CD14-positive monocyte (primary cell): Measurements from ENCODE around the gene METTL24. TPM values are rescaled to one million over a fixed set of nuclear protein-coding genes. Genes with fewer than 3 reads are reported as not detected.

Source experiments
- DNase-seq, 3 donors: peaks; one replicate each; pipeline ENCODE4 v3.0.0-alpha.2; 2011 to 2022
- H2AFZ ChIP-seq: 2 replicates; pipeline ENCODE4 v1.6.0; 2012; ENCODE audit warnings: mild to moderate bottlenecking, low read depth, low read length, inconsistent platforms; ENCODE audit not compliant: insufficient read depth, poor library complexity, severe bottlenecking
- H3K27ac ChIP-seq, 2 donors: 1 replicate in 1 of 2; 2 replicates in 1 of 2; pipeline ENCODE4 v1.5.1; 2012 to 2013; ENCODE audit warnings: low read length in 2 of 2, control low read depth in 1 of 2, inconsistent platforms in 1 of 2, low read depth in 1 of 2, mild to moderate bottlenecking in 1 of 2
- H3K27me3 ChIP-seq, 2 donors: one replicate each; pipeline versions ENCODE4 v1.6.0 to v1.6.1; 2011 to 2013; ENCODE audit warnings: low read length in 2 of 2; ENCODE audit not compliant: control insufficient read depth in 2 of 2, insufficient read depth in 2 of 2
- H3K36me3 ChIP-seq, 2 donors: replicated peaks in 1 of 2; 1 replicate in 1 of 2; 2 replicates in 1 of 2; pipeline versions ENCODE4 v1.5.1 to v1.6.1; 2012 to 2013; ENCODE audit warnings: low read length in 2 of 2, control low read depth in 1 of 2, inconsistent platforms in 1 of 2, mild to moderate bottlenecking in 1 of 2; ENCODE audit not compliant: insufficient read depth in 2 of 2, control insufficient read depth in 1 of 2
- H3K4me1 ChIP-seq, 2 donors: 1 replicate in 1 of 2; 2 replicates in 1 of 2; pipeline versions ENCODE4 v1.5.1 to v1.6.1; 2012 to 2013; ENCODE audit warnings: low read length in 2 of 2, control low read depth in 1 of 2, inconsistent platforms in 1 of 2, mild to moderate bottlenecking in 1 of 2, moderate library complexity in 1 of 2; ENCODE audit not compliant: insufficient read depth in 2 of 2, control insufficient read depth in 1 of 2
- H3K4me2 ChIP-seq: replicated peaks from 2 replicates; pipeline ENCODE3; 2012; ENCODE audit warnings: low read length, moderate library complexity, mild to moderate bottlenecking; ENCODE audit not compliant: poor library complexity, severe bottlenecking; ENCODE audit errors: extremely low read depth
- H3K4me3 ChIP-seq, 3 experiments: fragments of 200-600 bp in 1 of 3; sonication (generic) in 1 of 3; replicated peaks in 1 of 3; 1 replicate in 2 of 3; 2 replicates in 1 of 3; pipeline ENCODE4 v1.5.1; 2011 to 2013; ENCODE audit warnings: low read length in 3 of 3, mild to moderate bottlenecking in 3 of 3, control low read depth in 2 of 3, low read depth in 2 of 3, inconsistent platforms in 1 of 3, moderate library complexity in 1 of 3
- H3K79me2 ChIP-seq: 2 replicates; pipeline ENCODE4 v1.6.0; 2012; ENCODE audit warnings: mild to moderate bottlenecking, control low read depth, inconsistent platforms, low read length, moderate library complexity; ENCODE audit not compliant: insufficient read depth
- H3K9ac ChIP-seq: 2 replicates; pipeline ENCODE4 v1.6.0; 2017; ENCODE audit warnings: low read length, mild to moderate bottlenecking; ENCODE audit not compliant: insufficient read depth, poor library complexity, severe bottlenecking
- H3K9me3 ChIP-seq, 2 donors: replicated peaks in 1 of 2; 1 replicate in 1 of 2; 2 replicates in 1 of 2; pipeline versions ENCODE4 v1.5.1 to v1.6.1; 2012 to 2013; ENCODE audit warnings: low read length in 2 of 2, control low read depth in 1 of 2; ENCODE audit not compliant: control insufficient read depth in 1 of 2, insufficient read depth in 1 of 2
- H4K20me1 ChIP-seq: 2 replicates; pipeline ENCODE4 v1.6.0; 2012; ENCODE audit warnings: mild to moderate bottlenecking, low read length, control low read depth, moderate library complexity; ENCODE audit not compliant: insufficient read depth
- H3K27ac Mint-ChIP-seq, 7 donors: one replicate each; pipeline ENCODE4 v1.8.0; 2020; ENCODE audit warnings: mild to moderate bottlenecking in 7 of 7, mixed read lengths in 7 of 7, moderate library complexity in 6 of 7, inconsistent platforms in 2 of 7
- H3K27me3 Mint-ChIP-seq, 3 donors: one replicate each; pipeline ENCODE4 v1.8.0; 2021 to 2022; ENCODE audit warnings: low read depth in 3 of 3, mild to moderate bottlenecking in 3 of 3, mixed read lengths in 3 of 3, moderate library complexity in 3 of 3, inconsistent platforms in 1 of 3
- H3K36me3 Mint-ChIP-seq, 2 donors: one replicate each; pipeline ENCODE4 v1.8.0; 2020; ENCODE audit warnings: mixed read lengths in 2 of 2, inconsistent platforms in 1 of 2, mild to moderate bottlenecking in 1 of 2
- H3K4me1 Mint-ChIP-seq: one replicate; pipeline ENCODE4 v1.8.0; 2020; ENCODE audit warnings: mild to moderate bottlenecking, mixed read lengths
- H3K4me3 Mint-ChIP-seq, 2 donors: one replicate each; pipeline ENCODE4 v1.8.0; 2020; ENCODE audit warnings: mild to moderate bottlenecking in 2 of 2, mixed read lengths in 2 of 2, moderate library complexity in 1 of 2
- H3K9me3 Mint-ChIP-seq, 7 donors: one replicate each; pipeline ENCODE4 v1.8.0; 2020 to 2022; ENCODE audit warnings: mixed read lengths in 7 of 7, mild to moderate bottlenecking in 6 of 7, moderate library complexity in 6 of 7, inconsistent platforms in 2 of 7
- CTCF ChIP-seq: fragments of 200-600 bp; IDR thresholded peaks from one replicate; pipeline ENCODE4 v1.8.0; 2022; ENCODE audit warnings: antibody characterized with exemption, mild to moderate bottlenecking
- WGBS: methylation state at CpG from one replicate; pipeline ENCODE4 v1.1.5; 2013; ENCODE audit warnings: missing lambda C conversion rate; ENCODE audit not compliant: insufficient coverage; 5-methylcytosine and 5-hydroxymethylcytosine counted together
- intact Hi-C, 2 donors: fragments of 100-400 bp; cut with micrococcal nuclease; formaldehyde crosslinking; loops; one replicate each; pipeline versions ENCODE4 v1.15.0 to v1.15.1; 2023
- polyA plus RNA-seq, 3 donors: library from polyadenylated mRNA; depleted of rRNA in 1 of 3; unstranded in 2 of 3; stranded (reverse) in 1 of 3; fragments of 300-500 nt in 2 of 3; fragments of >200 nt in 1 of 3; fragmentation: Illumina TruSeq in 2 of 3; gene quantifications; 1 replicate in 2 of 3; 2 replicates in 1 of 3; pipeline ENCODE4 v1.2.3, GENCODE V29; 2012 to 2021

The METTL24 gene
- polyA plus RNA-seq, 3 donors: not detected

- no peak for TF ChIP-seq CTCF
- Mint-ChIP-seq H3K4me3 (no peak overlapping the region), H3K36me3 (peaks cover 2 to 6% of the 10 kb centered on the region in 2 donors), H3K27me3 (peaks cover 0 to 2% (median 2%) of the 10 kb centered on the region in 3 donors), H3K4me1 (peaks cover 2% of the 10 kb centered on the region), H3K9me3 (no peaks in the 10 kb centered on the region), H3K27ac (no peak overlapping the region)
- Histone ChIP-seq H3K4me3 (no peak overlapping the region), H3K27me3 (no peaks in the 10 kb centered on the region), H3K36me3 (no peaks in the 10 kb centered on the region), H3K27ac (no peak overlapping the region), H4K20me1 (no peaks in the 10 kb centered on the region), H3K9me3 (no peaks in the 10 kb centered on the region), H3K9ac (no peak overlapping the region), H3K4me1 (no peaks in the 10 kb centered on the region), H3K4me2 (no peak overlapping the region), H2AFZ (no peak overlapping the region), H3K79me2 (no peaks in the 10 kb centered on the region)
- DNase-seq: no peak
- intact Hi-C loops: loop anchor here in 1 of 2 donors (5.0 to 10.0 kb wide), 2 partner anchors 358 to 865 kb away; no protein-coding TSS in a partner anchor
- 94% methylated on average over 8 of the region's 9 CpGs for WGBS
Observed at GRCh38 chr6:110392727-110393126, 34.6 kb upstream of the METTL24 start.

- Mint-ChIP-seq H3K36me3 (peaks cover 2 to 5% of the 10 kb centered on the region in 2 donors), H3K4me1 (peaks cover 2% of the 10 kb centered on the region), H3K27me3 (peaks cover 0 to 2% (median 2%) of the 10 kb centered on the region in 3 donors), H3K4me3 (no peak overlapping the region), H3K27ac (no peak overlapping the region), H3K9me3 (no peaks in the 10 kb centered on the region)
- H3K9me3 ChIP-seq: no peaks in the 10 kb centered on the region
- H3K4me3 ChIP-seq: no peak overlapping the region
- no peaks in the 10 kb centered on the region for H4K20me1 ChIP-seq
- no CpG with 5 or more reads among the region's 2 CpGs for WGBS
- H3K27me3 ChIP-seq: no peaks in the 10 kb centered on the region
- DNase-seq: no peak
- no peak overlapping the region for H3K9ac ChIP-seq
- no peaks in the 10 kb centered on the region for H3K4me1 ChIP-seq
- no peaks in the 10 kb centered on the region for H3K79me2 ChIP-seq
- intact Hi-C loops: loop anchor here in 1 of 2 donors (5.0 to 10.0 kb wide), 2 partner anchors 356 to 863 kb away; no protein-coding TSS in a partner anchor
- TF ChIP-seq CTCF: no peak
- no peak overlapping the region for H3K4me2 ChIP-seq
- no peak overlapping the region for H3K27ac ChIP-seq
- H2AFZ ChIP-seq: no peak overlapping the region
- H3K36me3 ChIP-seq: no peaks in the 10 kb centered on the region
Observed at GRCh38 chr6:110390404-110390803, 32.3 kb upstream of the METTL24 start.
